Epithelial cell of proximal tubule (primary cell): Measurements from ENCODE around the gene SERPINA7. TPM values are rescaled to one million over a fixed set of nuclear protein-coding genes. Genes with fewer than 3 reads are reported as not detected.
"Not testable (repeated sequence)": the region's sequence is repeated elsewhere in the genome, so short reads cannot be mapped to it uniquely, and the experiment has no call there.

Experiments
- DNase-seq: peaks from one replicate; pipeline ENCODE4 v3.0.0-alpha.2; 2011; ENCODE audit warnings: low read depth
- H3K4me3 ChIP-seq: 2 replicates; pipeline ENCODE4 v1.5.1; 2011; ENCODE audit warnings: low read depth, mild to moderate bottlenecking, low read length
- CTCF ChIP-seq: conservative IDR thresholded peaks from 2 replicates; pipeline ENCODE4 v1.5.1; 2012; ENCODE audit warnings: low read depth, mild to moderate bottlenecking, low read length
- total RNA-seq: library from RNA; depleted of rRNA; stranded (reverse); fragments of >200 nt; gene quantifications from 2 replicates; pipeline ENCODE4 v1.2.3, GENCODE V29; 2015

SERPINA7 gene
- total RNA-seq, 1 donor from 2014 or later = not detected

- TF ChIP-seq CTCF = no peak
- no peak overlapping the region for H3K4me3 ChIP-seq
- no peak for DNase-seq
These were observed 30.7 kb downstream of the SERPINA7 start for GRCh38 chrX:106007815-106008214.

GRCh38 chrX:106005684-106006083, 32.8 kb downstream of the SERPINA7 start:
- no peak for DNase-seq
- no peak overlapping the region for H3K4me3 ChIP-seq
- TF ChIP-seq CTCF = no peak

GRCh38 chrX:106000609-106001008, 37.9 kb downstream of the SERPINA7 start:
- not testable (repeated sequence) for H3K4me3 ChIP-seq, DNase-seq

- TF ChIP-seq CTCF = no peak
- DNase-seq = no peak
- H3K4me3 ChIP-seq = no peak overlapping the region
These were observed 38.3 kb downstream of the SERPINA7 start for GRCh38 chrX:106000203-106000602.

GRCh38 chrX:105999294-105999693, 39.2 kb downstream of the SERPINA7 start:
- no peak for DNase-seq
- TF ChIP-seq CTCF = no peak
- H3K4me3 ChIP-seq = no peak overlapping the region

- not testable (repeated sequence) for H3K4me3 ChIP-seq, DNase-seq
These were observed 50.0 kb downstream of the SERPINA7 start for GRCh38 chrX:105988487-105988886.

Other genes starting within 250 kb of the SERPINA7 start
- 19.3 and 26.9 TPM in 2 replicates for gene NRK, start 216.2 kb downstream of the SERPINA7 start, total RNA-seq
- gene PWWP3B, start 129.6 kb upstream of the SERPINA7 start, total RNA-seq = 0.06 and 0.36 TPM in 2 replicates